ES-I3 (cell line): ENCODE results near the gene CAMK1.
A peak's percentile ranks its signal among the peaks of the same experiment; 100 is the strongest.

ENCODE experiments used
- H3K36me3 ChIP-seq: 2 replicates; pipeline ENCODE4 v1.6.1; 2013; ENCODE audit warnings: mild to moderate bottlenecking, low read length, control low read depth, moderate library complexity; ENCODE audit not compliant: insufficient read depth
- H3K4me1 ChIP-seq: 2 replicates; pipeline ENCODE4 v1.6.1; 2013; ENCODE audit warnings: mild to moderate bottlenecking, control low read depth, low read length; ENCODE audit not compliant: insufficient read depth
- H3K9ac ChIP-seq: 2 replicates; pipeline ENCODE4 v1.6.1; 2013; ENCODE audit warnings: low read depth, mild to moderate bottlenecking, low read length, moderate library complexity
- H3K9me3 ChIP-seq: 2 replicates; pipeline ENCODE4 v1.6.1; 2013; ENCODE audit warnings: mild to moderate bottlenecking, low read length, moderate library complexity; ENCODE audit not compliant: control insufficient read depth, insufficient read depth

The CAMK1 gene

DNA sequence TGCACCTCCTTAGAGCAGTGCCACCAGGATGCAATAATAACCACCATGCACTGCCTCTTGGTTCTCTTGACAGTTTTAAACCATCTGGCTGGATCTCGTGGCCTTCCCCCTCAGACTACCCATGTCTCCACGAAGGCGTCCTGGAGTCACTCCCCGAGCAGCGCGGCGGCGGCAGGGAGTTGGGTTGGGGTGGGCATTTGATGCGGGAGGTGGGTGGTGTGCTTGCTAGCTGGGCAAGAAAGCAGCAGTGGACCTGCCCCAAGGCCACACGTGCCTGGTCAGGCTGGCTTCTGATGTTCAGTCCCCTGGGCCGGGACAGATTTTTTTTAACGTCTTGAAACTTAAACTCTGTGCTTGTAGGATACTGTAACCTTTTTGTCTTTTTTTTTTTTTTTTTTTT, 36.4 kb upstream of the CAMK1 start:
- H3K4me1 ChIP-seq: peaks cover 6% of the 10 kb centered on the region; the same call in 1 of the 2 replicates
- no peak overlapping the region for H3K9ac ChIP-seq
- no peaks in the 10 kb centered on the region for H3K9me3 ChIP-seq
- H3K36me3 ChIP-seq: peaks cover 30% of the 10 kb centered on the region

DNA sequence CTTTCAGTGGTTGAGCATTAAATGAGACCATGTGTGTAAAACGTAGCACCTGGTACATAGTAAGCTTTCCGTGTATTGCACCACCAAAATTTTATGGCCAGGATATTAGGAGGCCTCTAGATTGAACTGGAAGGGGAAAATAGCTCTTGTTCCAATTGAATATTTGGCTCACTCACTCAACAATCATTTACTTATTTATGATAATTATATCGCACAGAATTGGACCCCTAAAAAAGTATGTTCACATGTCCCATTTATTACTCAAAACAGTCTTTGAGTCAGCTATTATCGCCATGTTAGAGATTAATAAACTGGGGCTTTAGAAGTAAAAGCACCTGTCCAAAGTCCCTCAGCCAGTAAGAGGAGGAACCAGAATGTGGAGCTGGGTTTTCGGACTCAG, 35.2 kb upstream of the CAMK1 start:
- peaks cover 35% of the 10 kb centered on the region for H3K36me3 ChIP-seq
- no peaks in the 10 kb centered on the region for H3K9me3 ChIP-seq
- H3K4me1 ChIP-seq: peaks cover 6% of the 10 kb centered on the region; the same call in 1 of the 2 replicates
- H3K9ac ChIP-seq: no peak overlapping the region

DNA sequence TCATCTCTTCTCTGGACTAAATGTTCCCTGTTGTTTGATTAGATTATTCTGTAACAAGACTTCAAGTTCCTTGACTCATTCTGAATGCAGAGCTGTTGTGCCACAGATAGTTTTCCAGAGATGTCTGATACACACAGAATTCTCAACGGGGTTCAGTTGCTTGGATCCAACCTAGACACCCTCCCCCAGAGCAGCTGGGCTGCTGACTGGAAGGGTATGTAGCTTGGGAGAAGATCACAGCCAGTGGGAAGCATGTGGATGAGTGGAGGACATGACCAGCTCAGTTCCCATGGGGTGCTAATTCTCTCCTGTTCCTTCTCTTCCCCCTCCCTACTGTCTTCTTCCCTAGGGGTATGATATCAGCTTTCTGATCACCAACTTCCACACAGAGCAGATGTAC, 33.7 kb upstream of the CAMK1 start:
- no peaks in the 10 kb centered on the region for H3K9me3 ChIP-seq
- H3K9ac ChIP-seq: no peak overlapping the region
- H3K4me1 ChIP-seq: no peaks in the 10 kb centered on the region
- peaks cover 46% of the 10 kb centered on the region for H3K36me3 ChIP-seq

DNA sequence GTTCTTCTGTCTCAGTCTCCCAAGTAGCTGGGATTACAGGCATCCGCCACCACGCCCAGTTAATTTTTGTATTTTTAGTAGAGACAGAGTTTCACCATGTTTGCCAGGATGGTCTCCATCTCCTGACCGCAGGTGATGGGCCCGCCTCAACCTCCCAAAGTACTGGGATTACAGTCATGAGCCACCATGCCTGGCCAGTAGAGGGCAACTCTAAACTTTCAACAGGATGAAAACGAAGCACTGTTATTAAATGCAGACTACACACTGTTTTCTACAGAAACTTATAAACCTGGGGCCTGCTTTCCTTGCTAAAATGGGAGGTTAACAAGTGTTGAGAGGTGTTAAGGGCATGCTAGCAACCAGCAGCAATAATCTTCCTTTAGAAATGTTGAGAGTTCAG, 30.8 kb upstream of the CAMK1 start:
- H3K36me3 ChIP-seq: peaks cover 44% of the 10 kb centered on the region
- no peaks in the 10 kb centered on the region for H3K9me3 ChIP-seq
- H3K9ac ChIP-seq: no peak overlapping the region
- H3K4me1 ChIP-seq: no peaks in the 10 kb centered on the region

DNA sequence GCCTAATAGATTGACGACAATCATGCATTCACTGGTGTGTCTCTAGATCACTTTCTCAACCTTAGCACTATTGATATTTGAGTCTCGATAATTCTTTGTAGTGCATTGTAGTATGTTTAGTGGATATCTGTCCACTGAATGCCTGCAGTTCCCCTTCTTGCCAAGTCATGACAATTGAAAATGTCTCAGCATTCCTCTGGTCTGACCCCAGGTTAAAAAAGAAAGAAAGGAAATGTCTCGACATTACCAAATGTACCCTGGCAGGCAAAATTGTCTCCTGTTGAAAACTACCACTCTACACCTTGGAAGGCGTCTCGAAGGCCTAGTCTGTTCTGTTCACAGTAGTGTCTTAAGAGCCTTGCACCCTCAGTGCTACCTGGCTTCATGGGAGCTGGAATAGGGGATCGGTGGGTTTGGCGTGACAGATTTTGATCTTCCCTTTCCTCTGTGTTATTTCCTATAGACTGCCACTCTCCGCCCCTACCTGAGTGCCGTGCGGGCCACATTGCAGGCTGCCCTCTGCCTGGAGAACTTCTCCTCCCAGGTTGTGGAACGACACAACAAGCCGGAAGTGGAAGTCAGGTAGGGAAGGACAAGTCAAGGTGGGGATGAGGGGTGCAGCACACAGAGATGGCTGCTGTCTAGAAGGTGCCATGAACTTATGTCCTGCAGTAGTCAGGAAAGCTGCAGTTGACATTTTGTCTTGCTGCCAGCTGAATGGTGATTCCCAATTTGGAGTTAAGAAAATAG, 27.6 kb upstream of the CAMK1 start:
- no peaks in the 10 kb centered on the region for H3K9me3 ChIP-seq
- H3K9ac ChIP-seq: no peak overlapping the region
- H3K36me3 ChIP-seq: peaks cover 25% of the 10 kb centered on the region
- H3K4me1 ChIP-seq: no peaks in the 10 kb centered on the region; the same call in 1 of the 2 replicates

DNA sequence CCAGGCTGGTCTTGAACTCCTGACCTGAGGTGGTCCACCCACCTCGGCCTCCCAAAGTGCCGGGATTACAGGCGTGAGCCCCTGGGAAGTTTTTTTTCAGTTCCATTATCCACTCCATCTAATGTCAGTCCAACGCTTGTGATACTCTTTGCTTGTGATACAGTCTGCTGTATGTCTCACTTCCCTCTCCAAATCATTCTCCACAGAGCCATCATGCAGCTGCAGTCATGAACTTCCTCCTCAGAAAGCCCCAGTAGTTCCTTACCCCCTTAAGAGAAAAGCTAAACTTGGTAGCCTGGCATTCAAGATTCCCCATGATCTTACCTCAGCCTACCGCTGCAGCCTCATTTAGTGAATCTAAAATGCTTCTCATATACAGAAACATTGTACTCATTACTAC, 25.5 kb upstream of the CAMK1 start:
- H3K4me1 ChIP-seq: no peaks in the 10 kb centered on the region; the same call in 1 of the 2 replicates
- peaks cover 21% of the 10 kb centered on the region for H3K36me3 ChIP-seq
- H3K9me3 ChIP-seq: no peaks in the 10 kb centered on the region
- H3K9ac ChIP-seq: no peak overlapping the region

DNA sequence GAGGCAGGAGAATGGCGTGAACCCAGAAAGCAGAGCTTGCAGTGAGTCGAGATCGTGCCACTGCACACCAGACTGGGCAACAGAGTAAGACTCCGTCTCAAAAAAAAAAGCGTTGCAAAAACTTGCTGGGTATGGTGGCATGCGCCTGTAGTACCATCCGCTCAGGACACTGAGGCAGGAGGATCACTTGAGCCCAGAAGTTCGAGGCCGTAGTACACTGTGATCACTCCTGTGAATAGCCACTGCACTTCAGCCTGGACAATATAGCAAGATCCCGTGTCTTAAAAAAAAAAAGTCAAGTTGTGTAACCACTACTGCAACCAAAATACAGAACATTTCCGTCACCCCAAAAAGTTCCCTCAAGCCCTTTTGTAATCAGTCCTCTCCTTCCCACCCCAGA, 24.7 kb upstream of the CAMK1 start:
- no peaks in the 10 kb centered on the region for H3K9me3 ChIP-seq
- H3K9ac ChIP-seq: no peak overlapping the region
- peaks cover 13% of the 10 kb centered on the region for H3K36me3 ChIP-seq
- H3K4me1 ChIP-seq: no peaks in the 10 kb centered on the region; the same call in 1 of the 2 replicates

DNA sequence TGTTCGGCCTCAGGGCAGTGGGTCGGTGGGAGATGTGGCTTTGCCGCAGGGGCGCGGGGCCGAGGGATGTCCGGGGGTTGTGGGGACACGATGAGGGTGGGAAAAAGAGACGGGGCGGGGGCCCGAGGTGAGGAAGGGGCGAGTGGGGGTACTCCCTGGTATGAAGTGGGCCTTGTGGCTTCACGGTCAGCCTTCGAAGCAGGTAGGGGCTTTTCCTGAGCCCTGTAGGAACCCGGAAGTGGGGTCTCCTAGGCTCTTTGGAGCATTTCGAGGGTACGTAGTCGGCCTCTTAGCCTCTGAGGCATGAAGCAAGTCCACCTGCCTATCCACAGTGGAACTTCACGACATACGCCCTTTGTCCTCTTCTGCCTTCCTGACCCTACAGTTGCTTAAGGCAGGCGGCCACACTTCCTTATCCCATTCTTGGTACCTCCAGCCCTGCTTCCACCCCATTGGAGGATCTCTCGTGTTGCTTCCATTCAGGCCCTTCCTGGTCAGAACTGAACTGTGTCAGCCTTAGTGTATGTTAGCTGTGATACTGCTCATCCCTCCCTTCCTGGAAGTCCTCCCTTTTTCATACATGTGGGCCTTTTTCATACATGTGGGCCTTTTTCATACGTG, 23.5 kb upstream of the CAMK1 start:
- Histone ChIP-seq H3K9me3 (no peaks in the 10 kb centered on the region), H3K9ac (peak overlapping the region; percentile 81), H3K4me1 (no peaks in the 10 kb centered on the region; the same call in 1 of the 2 replicates), H3K36me3 (peaks cover 6% of the 10 kb centered on the region)

DNA sequence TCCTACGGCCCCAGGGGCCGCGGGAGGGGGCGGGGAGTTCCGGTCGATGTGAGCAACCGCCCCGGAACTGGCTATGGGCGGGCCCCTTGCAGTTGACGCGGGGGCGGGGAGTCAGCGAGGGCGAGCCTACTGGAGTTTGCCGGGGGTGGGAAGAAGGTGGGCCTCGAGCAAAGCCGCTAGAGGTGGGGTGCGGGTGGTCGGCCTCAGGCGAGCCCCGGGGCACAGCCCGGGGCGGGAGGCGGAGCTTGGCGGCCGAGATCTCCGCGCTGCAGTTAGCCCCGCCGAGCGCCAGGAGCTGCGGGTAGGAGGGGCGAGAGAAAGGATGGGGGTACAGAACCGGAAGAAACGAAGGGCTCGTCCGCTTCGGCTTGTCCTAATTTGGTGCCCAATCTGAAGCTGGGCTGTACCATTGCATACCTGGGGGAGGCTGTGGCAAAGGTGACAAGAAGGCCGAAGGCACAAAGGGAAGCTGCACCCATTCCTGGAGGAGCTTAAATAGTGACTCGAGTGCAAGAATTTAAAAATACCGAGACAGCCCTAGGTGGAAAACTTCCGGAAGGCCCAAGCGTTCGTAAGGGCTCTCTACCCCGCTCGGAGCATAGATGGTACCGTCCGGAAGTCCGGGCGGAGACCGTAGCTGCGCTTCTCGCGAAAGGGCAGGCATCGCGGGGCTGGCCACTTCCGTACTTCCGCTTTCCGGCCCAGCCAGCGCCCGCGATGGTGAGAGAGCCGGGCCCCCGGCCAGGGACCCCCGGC, 22.8 kb upstream of the CAMK1 start, which contains the start of the genes ARPC4 and TADA3:
ARPC4 (plus strand) TSS at position 678 of the 756 bp plus-strand sequence; CDS start at position 718, 40 bp downstream.
TADA3 (minus strand) TSS at position 69 of the 756 bp plus-strand sequence. CDS start 1,007 bp downstream, outside the sequence.
- Histone ChIP-seq H3K9me3 (no peaks in the 10 kb centered on the region), H3K9ac (peak within 1 kb of the TSS; percentile 81), H3K4me1 (no peaks in the 10 kb centered on the region; the same call in 1 of the 2 replicates), H3K36me3 (peaks cover 4% of the 10 kb centered on the region)

DNA sequence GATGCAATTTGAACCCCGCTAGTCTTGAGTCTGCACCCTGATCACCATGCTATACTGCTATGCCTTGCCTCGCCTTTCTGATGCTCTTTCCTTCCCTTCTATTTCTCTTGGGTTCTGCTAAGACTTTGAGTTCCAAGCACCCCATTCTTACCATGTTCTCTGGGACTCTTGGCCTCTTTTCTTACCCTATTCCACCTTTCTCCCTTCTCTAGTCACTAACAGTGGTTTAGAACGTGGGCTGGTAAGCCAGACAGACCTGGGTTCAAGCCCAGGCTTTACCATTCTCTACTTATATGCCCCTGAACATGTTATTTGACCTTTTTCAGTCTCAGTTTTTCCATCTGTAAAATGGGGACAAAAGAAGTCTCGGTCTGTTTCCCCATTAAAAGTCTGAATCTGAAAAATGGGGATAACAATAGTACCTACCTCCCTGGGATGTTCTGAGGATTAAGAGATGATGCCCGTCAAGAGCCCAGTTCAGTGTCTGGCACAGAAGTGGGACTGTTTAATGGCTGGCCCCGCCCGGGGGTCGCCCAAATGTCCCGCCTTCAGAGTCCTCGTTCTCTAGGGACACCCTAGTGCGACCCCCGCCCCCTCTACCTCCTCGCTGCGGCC, 22.1 kb upstream of the CAMK1 start:
- Histone ChIP-seq H3K9ac (peak overlapping the region; percentile 81), H3K4me1 (no peaks in the 10 kb centered on the region; the same call in 1 of the 2 replicates), H3K9me3 (no peaks in the 10 kb centered on the region), H3K36me3 (peaks cover 4% of the 10 kb centered on the region)

DNA sequence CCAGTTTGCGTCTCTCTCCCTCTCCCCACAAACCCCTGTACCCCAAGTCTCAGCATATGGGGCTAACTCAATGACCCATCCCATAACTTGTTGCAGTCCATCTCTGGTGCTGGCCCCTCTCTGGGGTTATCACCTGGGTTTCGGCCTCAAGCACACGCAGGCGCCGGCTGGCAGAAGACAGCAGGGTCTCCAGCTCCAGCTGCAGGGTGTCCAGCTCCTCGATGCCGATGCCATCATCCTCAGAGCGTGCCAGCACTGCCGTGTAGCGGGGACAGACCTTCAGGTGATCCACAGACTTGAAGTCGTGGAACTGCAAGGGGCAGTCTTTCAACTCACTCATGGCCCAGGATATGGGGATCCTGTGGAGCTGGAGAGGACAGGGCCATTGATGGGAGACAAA, 21.4 kb upstream of the CAMK1 start:
- no peak overlapping the region for H3K9ac ChIP-seq

DNA sequence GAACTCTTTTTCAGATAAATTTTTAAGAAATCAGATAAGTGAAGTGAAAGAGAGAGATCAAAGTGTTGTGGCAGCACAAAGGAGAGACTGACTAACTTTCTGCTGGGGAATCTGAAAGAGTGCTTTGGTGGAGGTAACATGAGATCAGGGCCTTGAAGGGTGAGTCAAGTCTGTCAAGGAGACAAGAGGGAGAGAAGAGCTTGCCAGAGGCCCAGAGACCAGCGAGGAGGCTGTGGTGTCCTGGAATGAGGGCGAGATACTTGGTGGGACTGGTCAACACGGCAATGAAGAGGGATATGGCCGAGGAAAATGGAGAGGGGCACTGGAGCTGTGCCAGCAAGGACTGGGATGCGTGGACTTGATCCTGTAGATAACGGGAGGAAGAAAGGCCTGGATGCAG, 18.0 kb upstream of the CAMK1 start:
- no peaks in the 10 kb centered on the region for H3K4me1 ChIP-seq
- no peak overlapping the region for H3K9ac ChIP-seq
- peaks cover 15% of the 10 kb centered on the region for H3K36me3 ChIP-seq
- H3K9me3 ChIP-seq: no peaks in the 10 kb centered on the region

More for the DNA sequence above, 21.4 kb upstream of the CAMK1 start:
- H3K9me3 ChIP-seq: no peaks in the 10 kb centered on the region
- H3K36me3 ChIP-seq: peaks cover 10% of the 10 kb centered on the region
- no peaks in the 10 kb centered on the region; the same call in 1 of the 2 replicates for H3K4me1 ChIP-seq

DNA sequence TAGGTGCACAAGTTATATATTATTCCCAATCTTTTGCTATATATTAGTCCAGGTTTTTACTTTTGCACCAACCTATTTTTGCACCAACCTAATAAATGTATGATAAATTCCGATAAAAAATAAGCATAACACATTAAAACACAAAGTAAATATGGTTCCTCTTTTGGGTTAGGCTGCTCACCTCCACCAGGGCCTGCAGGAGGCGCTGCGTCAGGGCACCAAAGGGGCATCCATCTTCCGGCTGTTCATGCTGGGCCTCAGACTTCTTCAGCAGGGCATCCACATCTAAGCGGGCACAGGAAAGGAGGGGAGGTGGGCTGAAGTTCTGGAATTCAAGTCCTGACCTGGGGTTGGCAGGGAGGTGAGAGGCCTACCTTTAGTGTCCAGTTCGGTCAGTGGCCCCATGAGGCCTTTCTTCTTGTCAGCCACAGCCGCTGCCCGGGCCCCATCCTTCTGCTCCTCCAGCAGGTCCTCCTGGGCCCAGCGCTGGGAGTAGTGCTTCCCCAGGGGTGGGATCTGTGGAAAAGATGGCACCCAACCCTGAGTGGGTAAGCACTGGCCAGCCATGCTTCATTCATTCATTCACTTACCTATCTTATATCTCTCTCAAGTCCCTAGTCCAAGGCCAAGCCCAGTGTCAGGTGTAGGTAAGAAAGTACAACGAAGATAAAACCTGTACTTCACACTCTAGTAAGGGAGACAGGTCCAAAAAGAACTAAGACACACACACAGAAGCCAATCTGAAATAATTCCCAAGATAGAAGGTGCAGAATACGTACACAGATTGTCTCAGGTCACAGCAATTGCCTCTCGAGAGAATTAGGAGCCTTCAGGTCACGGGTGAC, 17.3 kb upstream of the CAMK1 start:
- Histone ChIP-seq H3K36me3 (peaks cover 15% of the 10 kb centered on the region), H3K9ac (no peak overlapping the region)

More for the DNA sequence above, 17.3 kb upstream of the CAMK1 start:
- H3K4me1 ChIP-seq: no peaks in the 10 kb centered on the region
- no peaks in the 10 kb centered on the region for H3K9me3 ChIP-seq
